Measurements from ENCODE around the gene TNFRSF4. TPM values are rescaled to one million over a fixed set of nuclear protein-coding genes. Genes with fewer than 3 reads are reported as not detected.

TNFRSF4 gene
- total and polyA plus RNA-seq, 4 donors, result 0.08 to 0.35 (median 0.15) TPM; not detected in 1

DNA sequence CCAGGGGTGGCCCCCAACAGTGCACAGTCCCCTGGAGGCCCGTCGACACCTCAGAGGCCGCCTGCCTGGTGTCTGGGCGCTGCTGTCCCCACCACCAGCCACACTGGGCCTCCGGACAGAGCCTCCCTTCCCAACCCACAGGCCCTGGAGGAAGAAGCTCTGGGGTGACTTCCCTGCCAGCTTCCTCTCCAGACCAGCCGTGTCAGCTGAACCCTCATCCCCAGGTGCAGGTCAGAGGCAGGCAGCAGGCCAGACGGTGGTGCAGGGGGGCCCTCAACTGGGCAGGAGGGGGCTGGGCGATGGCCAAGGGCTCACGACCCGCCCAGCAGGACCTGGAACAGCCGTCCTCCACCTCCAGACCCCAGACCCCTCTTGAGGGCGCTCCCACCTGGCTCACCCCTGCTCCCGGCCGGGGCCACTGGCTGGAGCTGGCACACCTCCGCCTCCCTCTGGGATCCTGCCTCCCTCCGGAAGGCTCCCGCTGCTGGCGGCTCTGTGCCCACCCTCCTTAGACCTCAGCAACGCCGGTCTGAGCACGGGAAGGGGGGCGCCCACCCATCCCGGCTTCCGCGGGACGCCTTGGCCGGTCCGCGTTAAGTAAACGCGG is 8.1 kb downstream of the TNFRSF4 start:
- no peak for DNase-seq (ENCODE audit: low spot score)
- H3K9me3 ChIP-seq (ENCODE audit: control insufficient read depth in 4 of 4, low read length in 3 of 4), result no peaks in the 10 kb centered on the region
- 27% methylated on average over 31 of the region's 31 CpGs for WGBS
- peaks cover 0 to 6% (median 4%) of the 10 kb centered on the region in 4 donors for H3K4me1 ChIP-seq (ENCODE audit: control insufficient read depth in 4 of 4, insufficient read depth in 4 of 4, low read length in 3 of 4)
- no peak overlapping the region for H3K9ac ChIP-seq (ENCODE audit: low read depth in 1 of 2, low read length in 2 of 2)
- peaks cover 0 to 8% (median 0%) of the 10 kb centered on the region in 4 donors for H3K27me3 ChIP-seq (ENCODE audit: control insufficient read depth in 4 of 4, insufficient read depth in 4 of 4, low read length in 3 of 4)
- H3K27ac ChIP-seq (ENCODE audit: low read depth in 1 of 2, low read length in 2 of 2), result no peak overlapping the region
- peak overlapping the region in 1 of 3 donors; percentile 6 for H3K4me3 ChIP-seq (ENCODE audit: low read depth in 1 of 3, low read length in 3 of 3)
- H3K36me3 ChIP-seq (ENCODE audit: control insufficient read depth in 4 of 4, insufficient read depth in 3 of 4, low read depth in 1 of 4, low read length in 3 of 4), result no peaks in the 10 kb centered on the region
- TF ChIP-seq, protein P1, sequence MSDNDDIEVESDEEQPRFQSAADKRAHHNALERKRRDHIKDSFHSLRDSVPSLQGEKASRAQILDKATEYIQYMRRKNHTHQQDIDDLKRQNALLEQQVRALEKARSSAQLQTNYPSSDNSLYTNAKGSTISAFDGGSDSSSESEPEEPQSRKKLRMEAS (IDR thresholded peaks at IDR 0.05), result no peak
- no peak for TF ChIP-seq RAD21 (IDR thresholded peaks at IDR 0.05)
- no peak for TF ChIP-seq JUND (IDR thresholded peaks at IDR 0.05)
- no peak for TF ChIP-seq FOXA1 (IDR thresholded peaks at IDR 0.05)
- TF ChIP-seq, protein P2, sequence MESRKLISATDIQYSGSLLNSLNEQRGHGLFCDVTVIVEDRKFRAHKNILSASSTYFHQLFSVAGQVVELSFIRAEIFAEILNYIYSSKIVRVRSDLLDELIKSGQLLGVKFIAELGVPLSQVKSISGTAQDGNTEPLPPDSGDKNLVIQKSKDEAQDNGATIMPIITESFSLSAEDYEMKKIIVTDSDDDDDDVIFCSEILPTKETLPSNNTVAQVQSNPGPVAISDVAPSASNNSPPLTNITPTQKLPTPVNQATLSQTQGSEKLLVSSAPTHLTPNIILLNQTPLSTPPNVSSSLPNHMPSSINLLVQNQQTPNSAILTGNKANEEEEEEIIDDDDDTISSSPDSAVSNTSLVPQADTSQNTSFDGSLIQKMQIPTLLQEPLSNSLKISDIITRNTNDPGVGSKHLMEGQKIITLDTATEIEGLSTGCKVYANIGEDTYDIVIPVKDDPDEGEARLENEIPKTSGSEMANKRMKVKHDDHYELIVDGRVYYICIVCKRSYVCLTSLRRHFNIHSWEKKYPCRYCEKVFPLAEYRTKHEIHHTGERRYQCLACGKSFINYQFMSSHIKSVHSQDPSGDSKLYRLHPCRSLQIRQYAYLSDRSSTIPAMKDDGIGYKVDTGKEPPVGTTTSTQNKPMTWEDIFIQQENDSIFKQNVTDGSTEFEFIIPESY (IDR thresholded peaks at IDR 0.05), result no peak
- TF ChIP-seq HNF4G (IDR thresholded peaks at IDR 0.05), result no peak
- TF ChIP-seq, protein P3, sequence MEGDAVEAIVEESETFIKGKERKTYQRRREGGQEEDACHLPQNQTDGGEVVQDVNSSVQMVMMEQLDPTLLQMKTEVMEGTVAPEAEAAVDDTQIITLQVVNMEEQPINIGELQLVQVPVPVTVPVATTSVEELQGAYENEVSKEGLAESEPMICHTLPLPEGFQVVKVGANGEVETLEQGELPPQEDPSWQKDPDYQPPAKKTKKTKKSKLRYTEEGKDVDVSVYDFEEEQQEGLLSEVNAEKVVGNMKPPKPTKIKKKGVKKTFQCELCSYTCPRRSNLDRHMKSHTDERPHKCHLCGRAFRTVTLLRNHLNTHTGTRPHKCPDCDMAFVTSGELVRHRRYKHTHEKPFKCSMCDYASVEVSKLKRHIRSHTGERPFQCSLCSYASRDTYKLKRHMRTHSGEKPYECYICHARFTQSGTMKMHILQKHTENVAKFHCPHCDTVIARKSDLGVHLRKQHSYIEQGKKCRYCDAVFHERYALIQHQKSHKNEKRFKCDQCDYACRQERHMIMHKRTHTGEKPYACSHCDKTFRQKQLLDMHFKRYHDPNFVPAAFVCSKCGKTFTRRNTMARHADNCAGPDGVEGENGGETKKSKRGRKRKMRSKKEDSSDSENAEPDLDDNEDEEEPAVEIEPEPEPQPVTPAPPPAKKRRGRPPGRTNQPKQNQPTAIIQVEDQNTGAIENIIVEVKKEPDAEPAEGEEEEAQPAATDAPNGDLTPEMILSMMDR (IDR thresholded peaks at IDR 0.05; ENCODE audit: low read depth, low read length, missing input control), result no peak
- TF ChIP-seq HNF4A (conservative IDR thresholded peaks at IDR 0.05), result no peak
- no peak for TF ChIP-seq RXRA (IDR thresholded peaks at IDR 0.05)
- no peak for TF ChIP-seq TAF1 (conservative IDR thresholded peaks at IDR 0.05)
- TF ChIP-seq EGR1 (IDR thresholded peaks at IDR 0.05; ENCODE audit: low read depth in 2 of 2), result no peak
- TF ChIP-seq, protein P4, sequence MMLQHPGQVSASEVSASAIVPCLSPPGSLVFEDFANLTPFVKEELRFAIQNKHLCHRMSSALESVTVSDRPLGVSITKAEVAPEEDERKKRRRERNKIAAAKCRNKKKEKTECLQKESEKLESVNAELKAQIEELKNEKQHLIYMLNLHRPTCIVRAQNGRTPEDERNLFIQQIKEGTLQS (IDR thresholded peaks at IDR 0.05), result no peak
- TF ChIP-seq NR2F2 (IDR thresholded peaks at IDR 0.05), result no peak

DNA sequence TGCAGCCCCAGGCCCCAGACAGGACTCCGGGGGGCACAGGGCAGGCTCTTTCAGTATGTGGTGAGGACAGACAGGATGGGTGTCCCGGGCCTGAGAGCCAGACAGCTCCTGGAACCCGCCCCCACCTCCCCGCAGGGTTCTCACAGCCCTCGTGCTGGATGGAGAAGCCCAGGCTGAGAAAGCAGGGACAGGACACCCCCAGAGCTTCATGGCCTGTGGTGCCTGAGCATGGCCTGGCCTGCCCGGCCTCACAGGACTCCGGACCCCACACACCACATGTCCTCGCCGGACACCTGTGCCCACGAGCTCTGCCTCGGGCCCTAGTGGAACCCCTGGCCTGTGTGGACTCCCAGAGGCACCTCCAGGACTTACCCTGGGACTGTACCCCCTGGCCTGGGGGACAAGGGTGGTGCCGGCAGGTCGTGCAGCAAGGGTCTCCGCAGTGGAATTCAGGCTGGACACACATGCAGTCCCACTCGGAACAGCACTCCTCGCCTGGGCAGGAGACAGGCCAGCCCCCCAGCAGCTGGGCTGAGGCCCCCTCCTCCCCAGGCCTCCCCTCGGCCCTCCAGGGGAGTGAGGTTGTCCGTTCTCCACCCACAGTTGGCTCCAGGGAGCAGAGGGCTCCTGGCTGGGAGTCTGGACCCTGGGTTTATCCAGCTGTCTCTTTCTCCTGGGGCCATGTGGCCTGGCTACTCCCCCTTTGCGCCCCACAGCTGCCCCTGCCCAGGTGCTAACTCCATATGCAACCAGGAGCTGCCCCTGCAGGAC is 8.8 kb downstream of the TNFRSF4 start:
- 87% methylated on average over 19 of the region's 19 CpGs for WGBS
- Histone ChIP-seq H3K4me3 (ENCODE audit: low read depth in 1 of 3, low read length in 3 of 3) (no peak overlapping the region), H3K27ac (ENCODE audit: low read depth in 1 of 2, low read length in 2 of 2) (no peak overlapping the region), H3K9ac (ENCODE audit: low read depth in 1 of 2, low read length in 2 of 2) (no peak overlapping the region), H3K9me3 (ENCODE audit: control insufficient read depth in 4 of 4, low read length in 3 of 4) (no peaks in the 10 kb centered on the region), H3K36me3 (ENCODE audit: control insufficient read depth in 4 of 4, insufficient read depth in 3 of 4, low read depth in 1 of 4, low read length in 3 of 4) (no peaks in the 10 kb centered on the region), H3K4me1 (ENCODE audit: control insufficient read depth in 4 of 4, insufficient read depth in 4 of 4, low read length in 3 of 4) (peaks cover 0 to 9% (median 4%) of the 10 kb centered on the region in 4 donors), H3K27me3 (ENCODE audit: control insufficient read depth in 4 of 4, insufficient read depth in 4 of 4, low read length in 3 of 4) (peaks cover 0 to 8% (median 0%) of the 10 kb centered on the region in 4 donors)
- DNase-seq (ENCODE audit: low spot score), result no peak
- no peak for TF ChIP-seq GABPA (IDR thresholded peaks at IDR 0.05 in 1 of 2, conservative IDR thresholded peaks at IDR 0.05 in 1 of 2)
- no peak for TF ChIP-seq SP1 (IDR thresholded peaks at IDR 0.05)
- TF ChIP-seq, protein P1 (IDR thresholded peaks at IDR 0.05), result no peak
- no peak for TF ChIP-seq FOXA1 (IDR thresholded peaks at IDR 0.05)
- no peak for TF ChIP-seq NR2F2 (IDR thresholded peaks at IDR 0.05)
- no peak for TF ChIP-seq HNF4A (conservative IDR thresholded peaks at IDR 0.05)
